Measurements from ENCODE around the gene NRCAM.
"Not testable (repeated sequence)": the region's sequence is repeated elsewhere in the genome, so short reads cannot be mapped to it uniquely, and the experiment has no call there.

The NRCAM gene

DNA sequence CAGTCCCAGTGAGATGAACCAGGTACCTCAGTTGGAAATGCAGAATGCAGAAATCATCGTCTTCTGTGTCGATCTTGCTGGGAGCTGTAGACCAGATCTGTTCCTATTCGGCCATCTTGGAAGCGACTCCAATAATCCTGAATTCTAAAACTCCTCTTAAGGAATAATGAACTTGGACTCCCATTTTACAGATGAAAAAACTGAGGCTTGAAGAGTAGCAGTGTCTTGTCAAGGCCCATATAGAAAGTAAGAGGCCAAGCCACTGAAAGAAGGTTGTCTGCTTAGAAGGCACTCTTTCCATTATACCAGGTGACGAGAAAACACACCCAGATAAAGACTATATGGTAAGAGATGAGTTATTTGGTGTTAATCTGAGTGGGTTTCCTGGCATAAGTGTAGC, 177.5 kb downstream of the NRCAM start:
- DNase-seq (ENCODE audit: low read depth in 2 of 2): no peak

- DNase-seq (ENCODE audit: low read depth in 2 of 2): no peak
Measured at GRCh38 chr7:108278281-108278680, 178.0 kb downstream of the NRCAM start.

GRCh38 chr7:108274447-108274846, 181.8 kb downstream of the NRCAM start:
- not testable (repeated sequence) for DNase-seq (ENCODE audit: low read depth in 2 of 2)

GRCh38 chr7:108272891-108273290, 183.3 kb downstream of the NRCAM start:
- not testable (repeated sequence) for DNase-seq (ENCODE audit: low read depth in 2 of 2)

DNA sequence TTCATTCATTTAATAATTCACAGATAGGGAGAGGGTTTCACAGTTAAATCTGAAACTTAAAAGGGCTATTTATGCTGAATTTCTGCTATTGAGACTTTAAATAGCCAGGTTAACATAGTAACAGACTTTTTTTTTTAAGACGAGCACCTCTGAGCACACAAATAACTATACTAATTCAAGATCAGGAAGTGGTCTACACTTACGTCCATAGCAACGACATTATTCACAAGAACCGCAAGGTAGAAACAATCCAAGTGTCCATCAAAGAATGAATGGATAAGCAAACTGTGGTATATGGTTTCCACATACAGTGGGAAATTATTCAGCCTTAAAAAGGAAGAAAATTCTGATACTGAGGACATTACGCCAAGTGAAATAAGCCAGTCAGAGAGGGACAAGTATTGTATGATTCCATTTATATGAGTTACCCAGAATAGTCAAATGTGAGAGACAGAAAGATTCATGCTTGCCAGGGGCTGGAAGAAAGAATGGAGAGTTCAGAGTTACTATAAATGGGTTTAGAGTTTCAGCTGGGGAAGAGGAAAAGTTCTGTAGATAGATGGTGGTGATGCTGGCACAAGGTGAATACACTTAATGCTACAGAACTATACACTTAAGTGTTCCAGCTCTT, 185.7 kb downstream of the NRCAM start:
- no peak for DNase-seq (ENCODE audit: low read depth in 2 of 2)

GRCh38 chr7:108268200-108268820, 187.9 kb downstream of the NRCAM start:
- DNase-seq (ENCODE audit: low read depth in 2 of 2): no peak

DNA sequence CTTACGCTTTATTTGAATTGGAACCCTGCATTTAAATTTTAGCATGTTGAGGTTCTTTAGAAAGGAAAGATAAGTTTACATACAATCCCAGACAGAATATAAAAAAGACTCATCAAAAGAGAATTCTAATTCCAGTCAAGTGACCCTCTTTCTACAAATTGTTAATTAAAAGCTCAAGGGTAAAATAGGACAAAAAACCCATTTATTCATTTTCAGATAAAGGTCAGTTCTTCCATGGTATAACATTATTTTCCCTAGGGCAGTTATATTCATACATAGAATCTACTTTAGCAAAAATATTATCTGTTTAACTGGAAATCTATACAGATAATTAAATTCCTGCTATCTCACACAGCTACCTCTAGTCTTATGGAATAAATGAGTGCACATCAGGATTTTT, 188.6 kb downstream of the NRCAM start:
- no peak for DNase-seq (ENCODE audit: low read depth in 2 of 2)

GRCh38 chr7:108266491-108266890, 189.7 kb downstream of the NRCAM start:
- DNase-seq (ENCODE audit: low read depth in 2 of 2): no peak

GRCh38 chr7:108266035-108266434, 190.2 kb downstream of the NRCAM start:
- no peak for DNase-seq (ENCODE audit: low read depth in 2 of 2)

DNA sequence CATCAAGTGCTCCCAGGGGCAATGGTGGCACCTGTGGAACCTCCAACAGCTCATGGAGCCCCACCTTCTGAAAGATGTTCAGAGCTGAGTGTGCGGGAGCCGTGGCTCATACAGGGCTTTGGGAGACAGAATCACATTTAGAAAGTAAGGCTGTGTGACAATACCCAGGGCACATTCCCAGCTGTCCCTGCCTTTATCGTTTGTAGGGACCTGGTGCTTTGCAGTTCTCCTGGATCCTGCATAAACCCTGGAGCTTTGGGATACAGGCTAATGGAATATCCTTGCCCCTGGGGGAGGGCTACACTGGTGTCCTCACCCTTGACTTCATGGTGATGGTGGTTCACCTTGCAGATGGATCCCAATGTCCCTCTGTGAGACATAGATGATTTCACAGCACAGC, 191.2 kb downstream of the NRCAM start:
- no peak for DNase-seq (ENCODE audit: low read depth in 2 of 2)

GRCh38 chr7:108263425-108263824, 192.8 kb downstream of the NRCAM start:
- DNase-seq (ENCODE audit: low read depth in 2 of 2): no peak

- no peak for DNase-seq (ENCODE audit: low read depth in 2 of 2)
Measured at GRCh38 chr7:108261560-108262255, 194.5 kb downstream of the NRCAM start.

DNA sequence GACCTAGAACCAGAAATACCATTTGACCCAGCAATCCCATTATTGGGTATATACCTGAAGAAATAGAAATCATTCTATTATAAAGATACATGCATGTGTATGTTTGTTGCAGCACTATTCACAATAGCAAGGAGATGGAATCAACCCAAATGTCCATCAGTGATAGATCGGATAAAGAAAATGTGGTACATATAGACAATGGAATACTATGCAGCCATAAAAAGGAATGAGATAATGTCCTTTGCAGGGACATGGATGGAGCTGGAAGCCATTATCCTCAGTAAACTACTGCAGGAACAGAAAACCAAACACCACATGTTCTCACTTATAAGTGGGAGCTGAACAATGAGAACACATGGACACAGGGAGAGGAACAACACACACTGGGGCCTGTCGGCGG, 196.8 kb downstream of the NRCAM start:
- not testable (repeated sequence) for DNase-seq (ENCODE audit: low read depth in 2 of 2)

- DNase-seq (ENCODE audit: low read depth in 2 of 2): no peak
Measured at GRCh38 chr7:108257954-108258353, 198.3 kb downstream of the NRCAM start.

DNA sequence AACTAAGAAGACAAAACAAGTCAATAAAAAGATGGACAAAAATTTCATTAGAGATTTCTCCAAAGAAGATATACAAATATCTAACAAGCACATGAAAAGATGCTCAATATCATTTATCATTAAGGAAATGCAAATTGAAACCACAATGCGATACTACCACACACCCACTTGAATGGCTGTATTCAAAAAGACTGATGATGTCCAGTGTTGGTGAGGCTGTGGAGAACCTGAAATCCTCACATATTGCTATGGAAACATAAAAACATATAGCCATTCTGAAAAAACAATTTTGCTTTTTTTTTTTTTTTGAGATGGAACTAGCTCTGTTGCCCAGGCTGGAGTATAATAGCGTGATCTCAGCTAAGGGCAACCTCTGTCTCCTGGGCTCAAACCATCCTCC, 202.0 kb downstream of the NRCAM start:
- no peak for DNase-seq (ENCODE audit: low read depth in 2 of 2)

DNA sequence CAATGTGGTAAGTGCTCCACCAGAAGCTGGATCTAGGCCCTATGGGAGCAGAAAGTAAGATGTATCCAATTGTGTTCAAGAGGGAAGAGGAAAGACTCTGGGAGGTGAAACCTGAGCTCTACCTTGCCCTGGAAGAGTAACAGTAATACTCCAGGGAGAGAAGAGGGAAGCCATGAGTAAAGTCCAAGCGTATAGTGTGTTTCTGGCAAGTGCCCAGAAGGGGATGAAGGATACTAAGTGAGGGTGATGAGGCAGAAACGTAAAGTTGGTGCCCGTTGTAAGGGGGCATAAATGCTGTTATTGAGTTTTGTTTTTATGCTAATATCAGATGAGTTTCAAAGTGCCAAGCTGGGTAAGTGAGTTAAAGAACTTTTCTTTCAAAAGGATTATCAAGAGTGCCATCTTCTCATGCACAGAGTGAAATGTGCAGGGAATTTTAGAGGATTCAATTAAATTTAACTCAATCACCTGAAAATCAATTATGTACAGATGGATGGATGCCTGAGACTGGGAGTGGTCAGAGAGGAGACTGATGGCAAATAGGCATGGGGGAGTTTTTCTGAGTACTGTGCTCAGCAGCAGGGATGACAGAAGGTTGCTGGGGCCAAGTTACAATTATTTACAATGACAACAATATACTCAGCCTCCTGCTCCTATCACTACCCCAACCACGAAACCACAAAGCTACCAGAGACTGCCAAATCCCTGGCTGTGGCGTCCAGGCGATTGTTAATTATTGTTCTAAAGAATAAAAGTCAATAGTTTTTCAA, 202.8 kb downstream of the NRCAM start:
- no peak for DNase-seq (ENCODE audit: low read depth in 2 of 2)

- no peak for DNase-seq (ENCODE audit: low read depth in 2 of 2)
Measured at GRCh38 chr7:108252177-108252576, 204.1 kb downstream of the NRCAM start.

- no peak for DNase-seq (ENCODE audit: low read depth in 2 of 2)
Measured at GRCh38 chr7:108251700-108252099, 204.5 kb downstream of the NRCAM start.

GRCh38 chr7:108249453-108249852, 206.8 kb downstream of the NRCAM start:
- no peak for DNase-seq (ENCODE audit: low read depth in 2 of 2)

DNA sequence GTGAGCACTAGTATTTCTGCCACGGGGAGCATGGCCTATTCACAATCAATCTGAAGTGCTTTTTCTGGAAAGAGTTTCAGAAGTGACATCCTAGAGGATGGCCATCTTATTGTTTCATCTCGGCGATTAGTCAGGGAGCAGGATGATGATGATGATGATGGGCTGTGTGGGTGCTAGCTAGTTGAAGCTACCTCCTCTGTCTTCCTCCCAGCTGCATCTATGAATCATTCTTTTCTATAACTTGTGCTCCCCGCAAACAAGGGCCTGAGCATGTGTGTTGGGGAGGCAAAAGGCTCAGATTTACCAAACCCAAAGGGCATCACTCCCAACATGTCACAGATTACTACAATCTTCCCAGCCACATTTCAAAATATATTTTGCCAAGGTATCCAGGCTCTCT, 207.4 kb downstream of the NRCAM start:
- no peak for DNase-seq (ENCODE audit: low read depth in 2 of 2)

GRCh38 chr7:108248418-108248817, 207.8 kb downstream of the NRCAM start:
- no peak for DNase-seq (ENCODE audit: low read depth in 2 of 2)

DNA sequence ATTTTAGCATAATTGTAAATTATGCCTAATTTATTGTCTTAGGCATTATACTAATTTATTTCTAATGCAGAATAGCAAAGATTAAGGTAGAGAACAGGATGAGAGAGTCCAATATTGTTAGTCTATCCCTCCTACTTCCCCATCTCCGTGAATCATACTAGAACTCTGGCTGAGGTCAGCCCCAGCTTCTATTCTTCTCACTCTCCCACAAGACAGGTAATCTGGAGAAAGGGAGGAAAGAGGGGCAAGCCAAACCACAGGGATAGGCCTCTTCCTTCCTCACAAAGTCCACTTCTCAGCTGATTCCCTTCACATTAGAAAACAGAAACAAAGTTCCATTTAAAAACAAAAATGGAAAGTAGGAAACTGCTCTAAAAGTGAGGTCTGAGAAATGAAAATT, 208.6 kb downstream of the NRCAM start:
- DNase-seq (ENCODE audit: low read depth in 2 of 2): no peak

Data from stimulated activated CD8-positive, alpha-beta memory T cell treated with anti-CD3 and anti-CD28 coated beads, Interleukin-15, amount 100 ng/mL, for 48 hours (primary cell).